HEK293T (cell line): ENCODE data around the gene DCP2.

Source experiments
- CTCF ChIA-PET: fragments of 350-600 bp; formaldehyde crosslinking; extraction: SDS; loops from one replicate; lab custom pipeline; 2021; ENCODE audit warnings: antibody characterized with exemption, inconsistent platforms; lab: Yijun Ruan, JAX
- POLR2A ChIA-PET: fragments of 350-600 bp; formaldehyde crosslinking; extraction: SDS; loops from one replicate; lab custom pipeline; 2020; ENCODE audit warnings: antibody characterized with exemption, inconsistent platforms; lab: Yijun Ruan, JAX
- DNase-seq: peaks from one replicate; pipeline ENCODE4 v3.0.0; 2012; ENCODE audit warnings: mixed read lengths; ENCODE audit errors: extremely low spot score
- ARNT ChIP-seq: fragments of 450-650 bp; IDR thresholded peaks from 2 replicates; pipeline ENCODE4 v1.6.1; 2017; ENCODE audit warnings: mild to moderate bottlenecking
- BHLHE40 ChIP-seq: fragments of 450-650 bp; IDR thresholded peaks from 2 replicates; pipeline ENCODE4 v1.6.1; 2016; ENCODE audit warnings: mild to moderate bottlenecking, moderate library complexity, borderline replicate concordance
- CTBP1 ChIP-seq: fragments of 450-650 bp; IDR thresholded peaks from 2 replicates; pipeline ENCODE4 v1.6.1; 2016; ENCODE audit warnings: borderline replicate concordance
- ELF4 ChIP-seq: fragments of 450-650 bp; IDR thresholded peaks from 2 replicates; pipeline ENCODE4 v1.6.1; 2017; ENCODE audit warnings: antibody characterized with exemption
- FOXA1 ChIP-seq: fragments of 450-650 bp; IDR thresholded peaks from 2 replicates; pipeline ENCODE4 v1.6.1; 2016; ENCODE audit warnings: mild to moderate bottlenecking
- FOXK2 ChIP-seq: fragments of 450-650 bp; IDR thresholded peaks from 2 replicates; pipeline ENCODE4 v1.6.1; 2016; ENCODE audit warnings: mild to moderate bottlenecking
- FOXM1 ChIP-seq: fragments of 450-650 bp; IDR thresholded peaks from 2 replicates; pipeline ENCODE4 v1.6.1; 2017; ENCODE audit warnings: mild to moderate bottlenecking, borderline replicate concordance
- HDGF ChIP-seq: fragments of 450-650 bp; IDR thresholded peaks from 2 replicates; pipeline ENCODE4 v1.6.1; 2017; ENCODE audit warnings: antibody characterized with exemption, borderline replicate concordance
- L3MBTL2 ChIP-seq: fragments of 450-650 bp; conservative IDR thresholded peaks from 2 replicates; pipeline ENCODE4 v1.6.1; 2016; ENCODE audit warnings: mild to moderate bottlenecking
- LEF1 ChIP-seq: fragments of 450-650 bp; IDR thresholded peaks from 2 replicates; pipeline ENCODE4 v1.6.1; 2017; ENCODE audit warnings: mild to moderate bottlenecking, borderline replicate concordance
- NFRKB ChIP-seq: fragments of 450-650 bp; IDR thresholded peaks from 2 replicates; pipeline ENCODE4 v1.6.1; 2016; ENCODE audit warnings: mild to moderate bottlenecking, moderate library complexity
- SP1 ChIP-seq: fragments of 450-650 bp; IDR thresholded peaks from 2 replicates; pipeline ENCODE4 v1.6.1; 2017
- SUZ12 ChIP-seq: fragments of 450-650 bp; IDR thresholded peaks from 2 replicates; pipeline ENCODE4 v1.6.1; 2016; ENCODE audit warnings: mild to moderate bottlenecking
- TARDBP ChIP-seq: fragments of 450-650 bp; IDR thresholded peaks from 2 replicates; pipeline ENCODE4 v1.6.1; 2016
- ZNF384 ChIP-seq: fragments of 450-650 bp; IDR thresholded peaks from 2 replicates; pipeline ENCODE4 v1.6.1; 2016
- TF ChIP-seq, protein P1 (sequence below): fragments of 450-650 bp; IDR thresholded peaks from 2 replicates; pipeline ENCODE4 v1.6.1; 2016

Gene DCP2

DNA sequence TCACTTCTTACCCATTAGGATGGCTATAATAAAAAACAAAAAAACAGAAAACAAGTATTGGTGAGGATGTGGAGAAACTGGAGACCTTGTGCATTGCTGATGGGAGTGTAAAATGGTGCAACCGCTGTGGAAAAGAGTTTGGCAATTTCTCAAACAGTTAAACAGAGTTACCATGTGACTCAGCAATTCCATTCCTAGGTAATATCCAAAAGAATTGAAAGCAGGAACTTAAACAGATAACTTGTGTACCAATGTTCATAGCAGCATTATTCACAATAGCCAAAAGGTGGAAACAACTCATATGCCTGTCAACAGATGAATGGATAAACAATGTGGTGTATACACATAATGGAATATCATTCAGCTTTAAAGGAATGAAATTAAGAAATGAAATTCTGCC is 28.9 kb downstream of the DCP2 start:
- CTCF ChIA-PET: no interaction called here

DNA sequence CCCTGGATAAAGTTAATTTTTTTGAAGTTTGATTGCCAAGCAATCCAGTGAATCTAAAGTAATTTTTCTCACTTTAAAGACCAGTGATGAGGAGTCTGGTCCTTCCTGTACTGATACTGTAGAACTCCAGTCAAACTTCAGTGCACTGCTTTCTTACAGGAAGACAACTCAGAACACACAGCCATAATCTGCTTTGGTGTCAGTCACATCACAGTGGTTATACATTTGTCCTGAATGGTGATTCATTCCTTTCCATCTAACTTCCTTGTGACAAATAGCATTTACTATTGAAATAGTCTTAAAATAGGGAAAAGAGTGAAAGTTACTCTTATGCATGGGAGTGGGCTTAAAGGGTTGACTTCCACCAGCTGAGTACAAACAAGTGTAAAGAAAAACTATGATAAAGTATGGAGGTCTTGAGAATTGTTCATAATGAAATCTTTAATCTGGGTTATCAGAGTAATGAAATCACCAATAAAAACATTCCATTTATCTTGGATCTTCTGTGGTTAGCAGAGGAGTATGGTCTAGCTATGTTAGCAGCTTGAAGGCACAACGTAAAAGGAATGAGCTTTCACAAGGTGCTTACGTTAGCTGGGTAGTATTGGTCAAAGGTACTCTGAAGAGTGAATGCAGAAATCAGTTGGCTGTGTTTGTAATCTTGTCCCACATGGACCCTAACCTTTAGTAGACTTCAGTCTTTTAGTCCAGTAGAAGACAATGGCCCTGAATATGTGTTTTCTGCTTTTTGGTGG is 41.5 kb downstream of the DCP2 start:
- POLR2A ChIA-PET: no interaction called here
- no peak for DNase-seq
- CTCF ChIA-PET: interaction anchor here (1.4 kb wide), 1 partner anchor 22 kb away, joined by 3 read pairs; no protein-coding TSS in a partner anchor
- TF ChIP-seq ELF4: no peak

More for the DNA sequence above, 28.9 kb downstream of the DCP2 start:
- POLR2A ChIA-PET: no interaction called here
- TF ChIP-seq ARNT (no peak), FOXM1 (no peak), BHLHE40 (no peak), LEF1 (no peak)
- no peak for DNase-seq

DNA sequence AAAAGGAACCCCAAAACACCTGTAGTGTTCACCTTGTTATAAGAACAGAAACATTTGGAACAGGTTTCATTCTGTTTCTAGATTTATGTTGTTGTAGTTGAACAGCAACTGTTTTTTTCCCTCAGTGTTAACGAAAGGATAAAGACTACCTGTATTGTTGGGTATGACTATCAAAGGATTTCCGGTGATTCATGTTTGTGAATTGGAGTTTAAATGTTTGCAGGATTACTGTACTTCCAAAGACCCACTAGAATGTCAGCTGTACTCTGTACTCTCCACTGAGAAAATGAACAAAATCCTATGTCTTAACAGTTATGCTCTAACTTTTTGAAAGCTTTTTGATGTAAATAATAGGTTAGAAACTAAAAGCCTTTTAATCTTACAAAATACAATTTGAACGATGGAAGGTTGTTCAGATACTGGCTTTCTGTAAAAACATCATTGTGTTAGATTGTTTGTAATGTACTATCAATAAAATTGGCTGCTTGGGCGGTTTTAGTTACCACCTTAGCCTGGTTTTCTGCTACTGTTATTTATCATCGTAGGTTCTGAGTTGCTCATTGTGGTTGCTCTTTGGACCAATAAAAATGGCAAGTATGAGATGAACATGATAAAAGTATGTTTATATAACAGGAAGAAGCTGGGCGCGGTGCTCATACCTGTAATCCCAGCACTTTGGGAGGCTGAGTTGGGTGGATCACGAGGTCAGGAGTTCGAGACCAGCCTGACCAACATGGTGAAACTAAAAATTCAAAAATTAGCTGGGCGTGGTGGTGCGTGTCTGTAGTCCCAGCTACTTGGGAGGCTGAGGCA is 44.1 kb downstream of the DCP2 start:
- ChIA-PET CTCF (no interaction called here), POLR2A (no interaction called here)

DNA sequence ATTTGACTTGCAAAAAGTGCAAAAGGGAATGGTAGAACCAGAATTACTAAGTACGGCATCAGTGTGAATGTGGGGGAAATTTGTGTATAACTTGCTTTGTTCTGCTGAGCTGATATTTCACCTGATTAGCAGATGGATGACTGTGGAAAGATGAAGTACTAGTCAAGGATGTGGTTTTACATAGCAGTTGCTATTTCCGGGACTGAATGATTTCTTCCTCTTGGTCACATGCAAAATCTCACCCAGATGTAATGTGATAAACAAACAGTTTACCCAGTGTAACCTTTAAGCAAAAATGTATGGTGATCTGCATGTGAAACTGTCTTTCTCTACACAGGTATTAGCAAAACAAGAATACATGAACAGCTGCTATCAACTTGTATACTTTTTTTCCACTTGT is 46.1 kb downstream of the DCP2 start:
- TF ChIP-seq FOXK2 (no peak), ARNT (no peak), FOXM1 (no peak), NFRKB (no peak), SUZ12 (no peak), L3MBTL2 (no peak), SP1 (no peak)
- no peak for DNase-seq
- ChIA-PET POLR2A (no interaction called here), CTCF (no interaction called here)

More for the DNA sequence above, 44.1 kb downstream of the DCP2 start:
- TF ChIP-seq LEF1 (no peak), HDGF (no peak), ARNT (no peak), L3MBTL2 (no peak), CTBP1 (no peak), FOXK2 (no peak), FOXM1 (no peak), TARDBP (no peak), FOXA1 (no peak), BHLHE40 (no peak), NFRKB (no peak), SUZ12 (no peak), ELF4 (no peak), ZNF384 (no peak), SP1 (no peak)
- TF ChIP-seq, protein P1, sequence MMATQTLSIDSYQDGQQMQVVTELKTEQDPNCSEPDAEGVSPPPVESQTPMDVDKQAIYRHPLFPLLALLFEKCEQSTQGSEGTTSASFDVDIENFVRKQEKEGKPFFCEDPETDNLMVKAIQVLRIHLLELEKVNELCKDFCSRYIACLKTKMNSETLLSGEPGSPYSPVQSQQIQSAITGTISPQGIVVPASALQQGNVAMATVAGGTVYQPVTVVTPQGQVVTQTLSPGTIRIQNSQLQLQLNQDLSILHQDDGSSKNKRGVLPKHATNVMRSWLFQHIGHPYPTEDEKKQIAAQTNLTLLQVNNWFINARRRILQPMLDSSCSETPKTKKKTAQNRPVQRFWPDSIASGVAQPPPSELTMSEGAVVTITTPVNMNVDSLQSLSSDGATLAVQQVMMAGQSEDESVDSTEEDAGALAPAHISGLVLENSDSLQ: no peak
- DNase-seq: no peak

DNA sequence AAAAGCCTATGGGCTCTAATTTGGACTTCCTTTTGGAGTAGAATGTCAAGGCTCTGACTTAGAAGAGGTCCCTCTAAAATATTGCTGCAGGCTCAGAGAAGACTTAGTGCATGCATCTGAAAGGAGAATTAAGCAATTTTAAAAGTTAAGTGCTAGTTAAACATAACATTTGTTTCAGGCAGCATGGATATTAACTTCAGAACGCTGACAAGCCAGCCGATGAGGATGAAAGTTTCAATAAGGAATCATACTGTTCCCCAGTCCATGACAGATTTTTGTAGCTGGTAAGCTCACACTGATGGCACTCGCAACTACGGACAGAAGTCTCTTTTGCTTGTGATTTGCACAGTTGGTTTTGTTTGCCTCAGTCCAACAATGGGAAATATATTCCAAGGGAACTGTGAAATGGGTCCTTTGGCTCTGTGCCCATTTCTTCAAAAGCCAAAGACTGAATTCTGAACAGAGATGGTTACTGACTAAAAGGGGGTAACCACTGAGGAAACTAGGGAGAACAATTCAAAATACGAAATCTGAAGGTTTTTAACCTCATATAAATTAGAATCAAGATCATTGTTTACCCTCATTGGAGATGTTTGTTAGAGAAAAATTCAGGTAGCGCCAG is 47.6 kb downstream of the DCP2 start:
- ChIA-PET POLR2A (interaction anchor here (0.7 kb wide), 1 partner anchor 19 kb away, joined by 3 read pairs; no protein-coding TSS in a partner anchor), CTCF (no interaction called here)
- TF ChIP-seq FOXM1 (no peak), ZNF384 (no peak), ELF4 (no peak), L3MBTL2 (no peak), CTBP1 (no peak), LEF1 (no peak), BHLHE40 (no peak), FOXK2 (no peak), SUZ12 (no peak), ARNT (no peak), TARDBP (no peak), HDGF (no peak), FOXA1 (no peak), NFRKB (no peak), SP1 (no peak)
- TF ChIP-seq, protein P1: no peak
- DNase-seq: no peak

DNA sequence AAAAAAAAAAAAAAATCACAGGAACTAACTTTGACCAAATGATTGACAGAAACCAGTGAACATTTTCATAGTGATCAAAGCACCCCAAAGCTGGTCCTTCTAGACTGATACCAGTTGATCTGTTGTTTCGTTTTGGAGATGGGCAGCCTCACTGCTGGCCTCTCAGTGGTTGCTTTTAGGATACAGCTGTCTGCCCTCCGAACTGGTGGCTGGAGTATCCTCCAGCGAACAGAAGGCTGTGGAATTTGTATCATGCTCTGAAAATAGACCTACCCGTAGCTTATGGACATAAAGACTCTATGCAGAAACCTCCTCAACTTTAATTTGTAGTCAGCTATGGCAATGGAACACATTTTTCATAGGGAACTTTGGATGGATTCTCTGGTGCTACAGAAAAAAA is 49.0 kb downstream of the DCP2 start:
- CTCF ChIA-PET: no interaction called here
- POLR2A ChIA-PET: interaction anchor here (1.1 kb wide), 1 partner anchor 49 kb away, joined by 3 read pairs; the partner anchor contains the start of gene DCP2
- TF ChIP-seq TARDBP (no peak), NFRKB (no peak), SUZ12 (no peak), FOXA1 (no peak), HDGF (no peak), LEF1 (no peak), SP1 (no peak), FOXM1 (no peak), ELF4 (no peak), ZNF384 (no peak), ARNT (no peak), BHLHE40 (no peak), L3MBTL2 (no peak), FOXK2 (no peak)
- DNase-seq: no peak
